ENCODE measurements around the gene HELQ.

The HELQ gene

GRCh38 chr4:83372931-83373330 is 82.7 kb downstream of the HELQ start:
- DNase-seq (ENCODE audit: low read depth in 2 of 2), result no peak

DNA sequence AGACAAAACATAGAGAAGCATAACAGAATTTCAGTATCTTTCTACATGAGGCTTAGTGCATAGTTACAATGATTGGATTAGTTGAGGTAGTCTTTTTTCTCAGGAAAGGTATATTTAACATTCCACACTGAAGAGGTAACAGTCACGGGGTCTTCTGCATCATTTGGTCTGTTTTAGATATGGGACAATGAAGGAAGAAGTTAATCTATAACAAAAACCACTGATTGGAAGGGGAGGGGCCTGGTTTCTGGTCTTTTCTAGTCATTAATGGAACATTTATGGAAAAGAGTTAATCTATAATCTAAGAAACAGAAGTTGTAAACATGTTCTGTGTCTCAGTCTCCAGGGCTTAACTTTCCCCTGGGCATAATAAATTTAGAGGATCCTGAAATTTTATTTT is 83.7 kb downstream of the HELQ start:
- DNase-seq (ENCODE audit: low read depth in 2 of 2), result no peak

- no peak for DNase-seq (ENCODE audit: low read depth in 2 of 2)
These were observed 84.4 kb downstream of the HELQ start for GRCh38 chr4:83371235-83371634.

DNA sequence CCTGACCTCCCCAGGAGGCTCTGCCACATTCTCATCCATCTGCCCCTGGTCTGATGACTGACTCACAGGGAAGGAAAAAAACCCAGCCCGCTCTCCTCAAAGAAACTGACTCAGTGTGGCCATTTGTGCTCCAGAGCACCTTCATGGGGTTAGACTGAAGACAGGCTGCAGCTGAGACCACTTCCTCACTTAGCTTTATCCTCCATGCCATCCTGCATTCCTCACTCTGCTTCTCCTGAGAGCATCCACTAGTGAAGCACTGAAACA is 85.0 kb downstream of the HELQ start:
- DNase-seq (ENCODE audit: low read depth in 2 of 2), result no peak

DNA sequence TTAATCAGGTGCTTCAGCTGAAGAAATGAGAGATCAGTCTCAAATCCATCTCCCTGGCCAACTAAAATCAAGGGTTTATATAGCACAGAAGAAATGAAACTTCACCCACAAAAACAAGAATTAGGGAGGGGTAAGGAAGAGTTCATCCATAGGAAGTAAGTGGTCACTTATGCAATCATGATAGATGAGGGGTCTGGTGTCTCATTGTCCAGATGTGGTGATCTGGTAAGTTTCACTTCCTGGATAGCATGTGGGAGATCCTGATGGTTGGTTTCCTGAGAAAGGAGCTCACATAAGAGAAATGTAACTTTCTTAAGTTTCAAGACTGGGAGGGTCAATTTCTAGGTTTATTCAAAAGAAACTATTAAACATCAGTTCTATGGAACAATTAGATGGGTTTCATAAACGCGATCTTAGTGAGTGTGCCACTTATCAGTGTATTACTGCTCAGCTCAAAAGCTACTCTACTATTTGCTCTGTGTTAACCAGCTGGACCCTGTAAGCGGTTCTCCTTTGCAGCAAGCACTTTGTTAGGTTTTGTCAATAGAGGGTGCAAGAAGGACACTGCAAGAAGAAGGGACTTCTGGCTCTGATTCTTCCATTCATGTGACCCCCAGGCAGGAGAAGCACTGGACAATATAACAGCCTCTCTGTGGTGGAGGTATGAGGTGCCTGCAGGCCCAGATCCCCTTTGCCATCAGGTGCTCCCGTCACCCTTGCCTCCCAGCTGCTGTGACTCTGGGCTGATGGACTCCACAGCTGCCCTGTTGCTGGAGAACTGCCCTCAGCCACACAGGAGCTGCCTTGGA is 85.6 kb downstream of the HELQ start:
- no peak for DNase-seq (ENCODE audit: low read depth in 2 of 2)

- no peak for DNase-seq (ENCODE audit: low read depth in 2 of 2)
These were observed 91.3 kb downstream of the HELQ start for GRCh38 chr4:83364312-83364711.

GRCh38 chr4:83362492-83363329 is 92.9 kb downstream of the HELQ start:
- DNase-seq (ENCODE audit: low read depth in 2 of 2), result no peak

- DNase-seq (ENCODE audit: low read depth in 2 of 2), result no peak
These were observed 94.1 kb downstream of the HELQ start for GRCh38 chr4:83361416-83362103.

GRCh38 chr4:83360018-83360417 is 95.6 kb downstream of the HELQ start:
- no peak for DNase-seq (ENCODE audit: low read depth in 2 of 2)

DNA sequence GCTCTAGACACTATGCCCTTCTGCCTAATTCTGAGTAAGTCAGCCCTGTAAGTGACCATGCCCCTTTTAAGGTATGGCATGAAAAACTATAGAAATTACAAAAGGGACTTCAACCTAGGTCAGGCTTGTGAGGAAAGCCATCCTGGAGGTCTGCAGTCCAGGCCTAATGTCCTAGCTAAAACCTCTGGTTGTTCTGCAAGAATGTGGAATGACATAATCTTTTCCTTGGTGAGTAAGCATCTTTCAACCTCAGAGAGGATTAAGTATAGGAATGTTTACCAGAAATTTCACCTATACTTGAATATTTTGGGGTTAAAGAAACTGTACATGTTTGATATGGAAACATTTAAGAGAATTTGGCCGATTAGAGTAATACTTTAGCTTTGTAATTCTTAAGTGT is 97.2 kb downstream of the HELQ start:
- no peak for DNase-seq (ENCODE audit: low read depth in 2 of 2)

Measured in stimulated activated CD8-positive, alpha-beta memory T cell treated with anti-CD3 and anti-CD28 coated beads, Interleukin-7, amount 100 ng/mL, for 4 hours (primary cell).